Gastrocnemius medialis (tissue), 4 donors: ENCODE results near the gene FAM83D.

Experiments
- POLR2A ChIP-seq, 2 donors: fragments of 450-650 bp; IDR thresholded peaks; one replicate each; pipeline ENCODE4 v1.6.1; 2017; ENCODE audit warnings: antibody characterized with exemption in 2 of 2, mild to moderate bottlenecking in 2 of 2, moderate library complexity in 2 of 2
- TF ChIP-seq, protein P1 (sequence below), 5 experiments: fragments of 450-650 bp in 3 of 5; fragments of 200-600 bp in 2 of 5; sonication (generic) in 2 of 5; IDR thresholded peaks in 4 of 5; conservative IDR thresholded peaks in 1 of 5; 1 replicate in 4 of 5; 2 replicates in 1 of 5; pipeline ENCODE4 v1.5.1; 2016 to 2019; ENCODE audit warnings: antibody characterized with exemption in 5 of 5, mild to moderate bottlenecking in 3 of 5, moderate library complexity in 3 of 5

DNA sequence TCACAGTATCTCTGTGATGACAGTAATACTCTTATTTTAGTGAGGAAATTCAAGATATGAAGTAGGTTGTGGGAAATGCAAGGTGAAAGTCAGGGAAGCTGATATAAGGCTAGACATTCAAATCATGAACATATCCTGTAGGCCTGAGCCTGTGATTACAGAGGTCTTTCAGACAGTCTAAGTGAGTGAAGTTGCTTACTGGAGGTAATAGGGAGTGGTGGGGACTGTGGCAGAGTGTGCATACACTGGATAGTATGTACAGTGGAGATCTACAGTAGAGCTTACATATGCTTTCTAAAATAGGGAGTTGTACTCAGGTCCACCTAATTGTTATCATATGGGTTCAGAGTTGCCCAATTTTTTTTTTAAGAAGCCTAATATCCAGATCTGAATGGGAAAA, 39.0 kb downstream of the FAM83D start:
- TF ChIP-seq, protein P1, sequence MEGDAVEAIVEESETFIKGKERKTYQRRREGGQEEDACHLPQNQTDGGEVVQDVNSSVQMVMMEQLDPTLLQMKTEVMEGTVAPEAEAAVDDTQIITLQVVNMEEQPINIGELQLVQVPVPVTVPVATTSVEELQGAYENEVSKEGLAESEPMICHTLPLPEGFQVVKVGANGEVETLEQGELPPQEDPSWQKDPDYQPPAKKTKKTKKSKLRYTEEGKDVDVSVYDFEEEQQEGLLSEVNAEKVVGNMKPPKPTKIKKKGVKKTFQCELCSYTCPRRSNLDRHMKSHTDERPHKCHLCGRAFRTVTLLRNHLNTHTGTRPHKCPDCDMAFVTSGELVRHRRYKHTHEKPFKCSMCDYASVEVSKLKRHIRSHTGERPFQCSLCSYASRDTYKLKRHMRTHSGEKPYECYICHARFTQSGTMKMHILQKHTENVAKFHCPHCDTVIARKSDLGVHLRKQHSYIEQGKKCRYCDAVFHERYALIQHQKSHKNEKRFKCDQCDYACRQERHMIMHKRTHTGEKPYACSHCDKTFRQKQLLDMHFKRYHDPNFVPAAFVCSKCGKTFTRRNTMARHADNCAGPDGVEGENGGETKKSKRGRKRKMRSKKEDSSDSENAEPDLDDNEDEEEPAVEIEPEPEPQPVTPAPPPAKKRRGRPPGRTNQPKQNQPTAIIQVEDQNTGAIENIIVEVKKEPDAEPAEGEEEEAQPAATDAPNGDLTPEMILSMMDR (IDR thresholded peaks at IDR 0.05 in 4 of 5, conservative IDR thresholded peaks at IDR 0.05 in 1 of 5): no peak
- no peak for TF ChIP-seq POLR2A (IDR thresholded peaks at IDR 0.05)
